ENCODE data around the gene SH2D5.

- TF ChIP-seq BHLHE40 (IDR thresholded peaks at IDR 0.05; ENCODE audit: low read depth, low read length) (no peak), SREBF2 (IDR thresholded peaks at IDR 0.05) (no peak), GATA3 (IDR thresholded peaks at IDR 0.05; ENCODE audit: borderline replicate concordance) (no peak), RFX5 (IDR thresholded peaks at IDR 0.05) (no peak), POLR2A (IDR thresholded peaks at IDR 0.05; ENCODE audit: low read length) (no peak), RAD21 (conservative IDR thresholded peaks at IDR 0.05 in 1 of 2, IDR thresholded peaks at IDR 0.05 in 1 of 2) (no peak), ESRRA (IDR thresholded peaks at IDR 0.05; ENCODE audit: borderline replicate concordance, low read length) (no peak)
- TF ChIP-seq, protein P1, sequence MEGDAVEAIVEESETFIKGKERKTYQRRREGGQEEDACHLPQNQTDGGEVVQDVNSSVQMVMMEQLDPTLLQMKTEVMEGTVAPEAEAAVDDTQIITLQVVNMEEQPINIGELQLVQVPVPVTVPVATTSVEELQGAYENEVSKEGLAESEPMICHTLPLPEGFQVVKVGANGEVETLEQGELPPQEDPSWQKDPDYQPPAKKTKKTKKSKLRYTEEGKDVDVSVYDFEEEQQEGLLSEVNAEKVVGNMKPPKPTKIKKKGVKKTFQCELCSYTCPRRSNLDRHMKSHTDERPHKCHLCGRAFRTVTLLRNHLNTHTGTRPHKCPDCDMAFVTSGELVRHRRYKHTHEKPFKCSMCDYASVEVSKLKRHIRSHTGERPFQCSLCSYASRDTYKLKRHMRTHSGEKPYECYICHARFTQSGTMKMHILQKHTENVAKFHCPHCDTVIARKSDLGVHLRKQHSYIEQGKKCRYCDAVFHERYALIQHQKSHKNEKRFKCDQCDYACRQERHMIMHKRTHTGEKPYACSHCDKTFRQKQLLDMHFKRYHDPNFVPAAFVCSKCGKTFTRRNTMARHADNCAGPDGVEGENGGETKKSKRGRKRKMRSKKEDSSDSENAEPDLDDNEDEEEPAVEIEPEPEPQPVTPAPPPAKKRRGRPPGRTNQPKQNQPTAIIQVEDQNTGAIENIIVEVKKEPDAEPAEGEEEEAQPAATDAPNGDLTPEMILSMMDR (IDR thresholded peaks at IDR 0.05): no peak
- TF ChIP-seq, protein P2, sequence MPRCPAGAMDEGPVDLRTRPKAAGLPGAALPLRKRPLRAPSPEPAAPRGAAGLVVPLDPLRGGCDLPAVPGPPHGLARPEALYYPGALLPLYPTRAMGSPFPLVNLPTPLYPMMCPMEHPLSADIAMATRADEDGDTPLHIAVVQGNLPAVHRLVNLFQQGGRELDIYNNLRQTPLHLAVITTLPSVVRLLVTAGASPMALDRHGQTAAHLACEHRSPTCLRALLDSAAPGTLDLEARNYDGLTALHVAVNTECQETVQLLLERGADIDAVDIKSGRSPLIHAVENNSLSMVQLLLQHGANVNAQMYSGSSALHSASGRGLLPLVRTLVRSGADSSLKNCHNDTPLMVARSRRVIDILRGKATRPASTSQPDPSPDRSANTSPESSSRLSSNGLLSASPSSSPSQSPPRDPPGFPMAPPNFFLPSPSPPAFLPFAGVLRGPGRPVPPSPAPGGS (IDR thresholded peaks at IDR 0.05): no peak
These were observed 7.0 kb downstream of the SH2D5 start for GRCh38 chr1:20725189-20726117.

Data from A549 (cell line).